Upper lobe of left lung (tissue), 4 donors: ENCODE results near the gene TARDBP.

ENCODE experiments used
- CTCF ChIP-seq, 6 experiments: fragments of 450-650 bp in 4 of 6; fragments of 200-600 bp in 2 of 6; sonication (generic) in 2 of 6; IDR thresholded peaks; one replicate each; pipeline ENCODE4 v1.5.1; 2016 to 2019; ENCODE audit warnings: antibody characterized with exemption in 6 of 6
- POLR2A ChIP-seq, 4 donors: fragments of 450-650 bp; IDR thresholded peaks; one replicate each; pipeline ENCODE4 v1.5.1; 2016 to 2017; ENCODE audit warnings: antibody characterized with exemption in 4 of 4, mild to moderate bottlenecking in 2 of 4

GRCh38 chr1:11062965-11063401, 50.5 kb downstream of the TARDBP start:
- TF ChIP-seq CTCF (IDR thresholded peaks at IDR 0.05) (no peak), POLR2A (IDR thresholded peaks at IDR 0.05) (no peak)
